PC-3 (cell line): ENCODE data around the gene ZNF548. TPM values are rescaled to one million over a fixed set of nuclear protein-coding genes. Genes with fewer than 3 reads are reported as not detected.

Experiments
- ATAC-seq: fragments of 200-7000 bp; cut with Tn5 transposase; 2 replicates; pipeline ENCODE4 v1.9.1; 2020; ENCODE audit warnings: mild to moderate bottlenecking, moderate library complexity
- BruUV-seq: library from RNA; stranded (reverse); fragments of 400-500 nt; replicated peaks from 2 replicates; lab custom pipeline; 2021; lab: Mats Ljungman, UMichigan
- CTCF ChIA-PET: fragments of 300-600 bp; sonication (Branson Sonifier 250); formaldehyde crosslinking; loops from one replicate; lab custom pipeline; 2022; ENCODE audit warnings: antibody characterized with exemption; lab: Charles Lee
- POLR2A ChIA-PET: fragments of 300-600 bp; sonication (Branson Sonifier 250); formaldehyde crosslinking; loops from one replicate; lab custom pipeline; 2022; ENCODE audit warnings: antibody characterized with exemption; ENCODE audit not compliant: unreplicated experiment; lab: Charles Lee
- DNase-seq: peaks from one replicate; pipeline ENCODE4 v3.0.0-alpha.2; 2015
- H2AFZ ChIP-seq: fragments of 300-600 bp; sonication (generic); 2 replicates; pipeline ENCODE4 v1.6.0; 2016; ENCODE audit warnings: antibody characterized with exemption, low read length
- H3F3A ChIP-seq: fragments of 300-600 bp; sonication (generic); one replicate; pipeline ENCODE4 v1.6.0; 2017; ENCODE audit warnings: antibody characterized with exemption, low read length, control low read depth, mild to moderate bottlenecking; ENCODE audit not compliant: unreplicated experiment
- H3K27ac ChIP-seq: fragments of 300-600 bp; sonication (generic); 2 replicates; pipeline ENCODE4 v1.5.1; 2016; ENCODE audit warnings: mild to moderate bottlenecking, low read length
- H3K27me3 ChIP-seq: fragments of 300-600 bp; sonication (generic); 2 replicates; pipeline ENCODE4 v1.6.1; 2016; ENCODE audit warnings: low read length, mixed read lengths
- H3K36me3 ChIP-seq: fragments of 300-600 bp; sonication (generic); 2 replicates; pipeline ENCODE4 v1.6.1; 2016; ENCODE audit warnings: low read depth, mixed run types, low read length, mixed read lengths
- H3K4me1 ChIP-seq: fragments of 300-600 bp; sonication (generic); 2 replicates; pipeline ENCODE4 v1.5.1; 2016; ENCODE audit warnings: low read length; ENCODE audit not compliant: insufficient read depth
- H3K4me2 ChIP-seq: fragments of 300-600 bp; sonication (generic); 2 replicates; pipeline ENCODE4 v1.6.0; 2016; ENCODE audit warnings: low read length
- H3K4me3 ChIP-seq: fragments of 300-600 bp; sonication (generic); 2 replicates; pipeline ENCODE4 v1.5.1; 2016; ENCODE audit warnings: mild to moderate bottlenecking, low read length, mixed read lengths
- H3K79me2 ChIP-seq: fragments of 300-600 bp; sonication (generic); 2 replicates; pipeline ENCODE4 v1.6.1; 2017; ENCODE audit warnings: low read length, mixed read lengths
- H3K9ac ChIP-seq: fragments of 300-600 bp; sonication (generic); 2 replicates; pipeline ENCODE4 v1.6.0; 2016; ENCODE audit warnings: mild to moderate bottlenecking, low read length
- H3K9me2 ChIP-seq: fragments of 300-600 bp; sonication (generic); replicated peaks from 2 replicates; pipeline ENCODE4 v1.6.1; 2016; ENCODE audit warnings: mixed run types, low read length, mixed read lengths
- H3K9me3 ChIP-seq: fragments of 300-600 bp; sonication (generic); 2 replicates; pipeline ENCODE4 v1.6.1; 2016; ENCODE audit warnings: low read length, mixed read lengths
- H4K20me1 ChIP-seq: fragments of 300-600 bp; sonication (generic); 2 replicates; pipeline ENCODE4 v1.6.1; 2016; ENCODE audit warnings: low read length, mixed read lengths
- CTCF ChIP-seq: fragments of 300-600 bp; sonication (generic); conservative IDR thresholded peaks from 2 replicates; pipeline ENCODE4 v1.5.1; 2017; ENCODE audit warnings: antibody characterized with exemption, low read depth, mild to moderate bottlenecking, low read length
- EZH2 ChIP-seq: fragments of 300-600 bp; sonication (generic); IDR thresholded peaks from one replicate; pipeline ENCODE4 v1.6.1; 2017; ENCODE audit warnings: antibody characterized with exemption, mild to moderate bottlenecking, low read length; ENCODE audit not compliant: unreplicated experiment
- EZH2phosphoT487 ChIP-seq: fragments of 300-600 bp; sonication (generic); IDR thresholded peaks from 2 replicates; pipeline ENCODE4 v1.6.1; 2018; ENCODE audit warnings: mild to moderate bottlenecking, antibody characterized with exemption, low read length, borderline replicate concordance
- intact Hi-C: fragments of 100-400 bp; cut with micrococcal nuclease; formaldehyde crosslinking; loops from 2 replicates; pipeline ENCODE4 v1.9.0; 2023
- total RNA-seq: library from RNA; depleted of rRNA; stranded (reverse); fragments of >200 nt; gene quantifications from 2 replicates; pipeline ENCODE4 v1.2.3, GENCODE V29; 2014

ZNF548 gene
- total RNA-seq, 1 experiment from 2014 or later = 14.4 TPM

GRCh38 chr19:57359300-57359699, 30.4 kb upstream of the ZNF548 start:
- no peak overlapping the region for H3K4me2 ChIP-seq
- H3K4me1 ChIP-seq = peaks cover 12% of the 10 kb centered on the region
- no peak overlapping the region for H3K4me3 ChIP-seq
- BruUV-seq = no TSS peak
- ATAC-seq (no peak), DNase-seq (no peak)
- no peaks in the 10 kb centered on the region for H3K27me3 ChIP-seq
- no peaks in the 10 kb centered on the region for H3F3A ChIP-seq
- intact Hi-C loops = no loop called here
- H2AFZ ChIP-seq = no peak overlapping the region
- H4K20me1 ChIP-seq = no peaks in the 10 kb centered on the region
- no peak for TF ChIP-seq EZH2
- TF ChIP-seq CTCF = no peak
- TF ChIP-seq EZH2phosphoT487 = no peak
- ChIA-PET POLR2A (no interaction called here), CTCF (no interaction called here)
- H3K9me3 ChIP-seq = no peaks in the 10 kb centered on the region
- H3K9ac ChIP-seq = no peak overlapping the region
- no peaks in the 10 kb centered on the region for H3K9me2 ChIP-seq
- no peak overlapping the region for H3K27ac ChIP-seq
- H3K36me3 ChIP-seq = peaks cover 51% of the 10 kb centered on the region
- H3K79me2 ChIP-seq = peaks cover 17% of the 10 kb centered on the region

GRCh38 chr19:57362419-57362818, 27.2 kb upstream of the ZNF548 start:
- ATAC-seq (no peak), DNase-seq (no peak)
- intact Hi-C loops = no loop called here
- H3K27ac ChIP-seq = no peak overlapping the region; the same call in 1 of the 2 replicates
- peak overlapping the region; percentile 80 for H3K4me3 ChIP-seq
- H3K9ac ChIP-seq = peak overlapping the region; percentile 55
- H3K4me2 ChIP-seq = peak overlapping the region; percentile 85
- TF ChIP-seq EZH2phosphoT487 = no peak
- TF ChIP-seq EZH2 = no peak
- no peak for TF ChIP-seq CTCF
- no peaks in the 10 kb centered on the region for H3K27me3 ChIP-seq
- H4K20me1 ChIP-seq = no peaks in the 10 kb centered on the region
- peak overlapping the region; percentile 90 for H2AFZ ChIP-seq
- H3F3A ChIP-seq = no peaks in the 10 kb centered on the region
- POLR2A ChIA-PET = no interaction called here
- H3K36me3 ChIP-seq = peaks cover 20% of the 10 kb centered on the region
- H3K9me2 ChIP-seq = no peaks in the 10 kb centered on the region
- CTCF ChIA-PET = no interaction called here
- no peaks in the 10 kb centered on the region for H3K9me3 ChIP-seq
- H3K79me2 ChIP-seq = peaks cover 23% of the 10 kb centered on the region
- H3K4me1 ChIP-seq = peaks cover 13% of the 10 kb centered on the region
- no TSS peak for BruUV-seq

GRCh38 chr19:57362997-57363687, 26.5 kb upstream of the ZNF548 start, which contains the start of the genes TRAPPC2B and ZNF547:
TRAPPC2B (plus strand) TSS chr19:57363551; CDS start chr19:57364834, 1,283 bp downstream.
ZNF547 (plus strand) TSS chr19:57363551; CDS start chr19:57368556, 5,005 bp downstream.
- H3K27ac ChIP-seq = peak within 1 kb of the TSS; percentile 32
- peak within 1 kb of the TSS; percentile 85 for H3K4me2 ChIP-seq
- H2AFZ ChIP-seq = peak within 1 kb of the TSS; percentile 90
- peaks cover 17% of the 10 kb centered on the region for H3K36me3 ChIP-seq
- no peaks in the 10 kb centered on the region for H3F3A ChIP-seq
- no TSS peak for BruUV-seq
- ATAC-seq (peak; percentile 99), DNase-seq (peak; percentile 99)
- H3K9me3 ChIP-seq = no peaks in the 10 kb centered on the region
- ChIA-PET CTCF (no interaction called here), POLR2A (no interaction called here)
- intact Hi-C loops = loop anchor here (1.0 kb wide), 2 partner anchors 12 to 43 kb away; partner anchors contain the start of genes ZNF304 and ZNF543
- no peaks in the 10 kb centered on the region for H3K9me2 ChIP-seq
- TF ChIP-seq EZH2 = no peak
- TF ChIP-seq EZH2phosphoT487 = no peak
- TF ChIP-seq CTCF = no peak
- H3K79me2 ChIP-seq = peaks cover 18% of the 10 kb centered on the region
- H3K9ac ChIP-seq = peak within 1 kb of the TSS; percentile 82
- no peaks in the 10 kb centered on the region for H4K20me1 ChIP-seq
- peaks cover 13% of the 10 kb centered on the region for H3K4me1 ChIP-seq
- no peaks in the 10 kb centered on the region for H3K27me3 ChIP-seq
- H3K4me3 ChIP-seq = peak within 1 kb of the TSS; percentile 80
